HG03060 (cell line): Measurements from ENCODE around the gene NETO1.

Experiments used
- ATAC-seq: cut with Tn5 transposase; IDR thresholded peaks from one replicate; pipeline ENCODE4 v1.9.1; 2021; ENCODE audit warnings: low read depth, moderate number of reproducible peaks; ENCODE audit not compliant: unreplicated experiment

NETO1 gene

DNA sequence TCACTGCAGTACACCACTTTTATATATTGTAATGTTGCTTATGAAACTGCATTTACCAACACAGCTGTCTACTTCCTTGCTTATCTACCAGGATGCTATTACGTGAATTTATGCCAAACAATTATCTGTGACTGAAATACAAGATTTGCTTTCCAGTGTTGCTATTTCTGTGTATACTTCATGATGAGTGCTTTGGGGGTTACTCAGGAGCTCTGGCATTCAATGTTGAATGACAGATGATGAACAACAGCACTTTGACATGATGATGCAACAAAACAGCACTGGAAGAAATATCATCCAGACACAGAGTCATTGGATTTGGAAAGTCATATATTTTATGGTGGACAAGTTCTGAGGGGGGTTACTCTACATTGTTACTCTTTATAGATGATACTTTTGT lies 125.8 kb downstream of the NETO1 start:
- no peak for ATAC-seq

DNA sequence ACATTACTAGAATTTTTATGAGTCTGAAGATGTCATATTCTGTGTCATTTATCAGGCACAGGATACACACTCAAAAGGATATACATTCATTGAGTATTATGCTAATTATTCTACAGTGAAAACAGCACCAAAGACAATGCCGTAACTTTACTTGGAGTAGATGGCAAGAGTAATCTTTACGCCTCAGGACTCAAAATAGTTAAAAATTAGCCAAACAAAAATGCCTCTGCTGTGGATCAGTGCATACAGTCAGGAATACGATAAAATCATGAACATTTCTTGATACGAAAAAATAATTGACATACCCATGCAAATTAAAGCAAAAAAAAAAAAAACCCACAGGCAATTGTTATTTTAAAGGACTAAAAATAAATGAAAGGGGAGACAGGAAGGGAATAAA lies 129.7 kb downstream of the NETO1 start:
- no peak for ATAC-seq

DNA sequence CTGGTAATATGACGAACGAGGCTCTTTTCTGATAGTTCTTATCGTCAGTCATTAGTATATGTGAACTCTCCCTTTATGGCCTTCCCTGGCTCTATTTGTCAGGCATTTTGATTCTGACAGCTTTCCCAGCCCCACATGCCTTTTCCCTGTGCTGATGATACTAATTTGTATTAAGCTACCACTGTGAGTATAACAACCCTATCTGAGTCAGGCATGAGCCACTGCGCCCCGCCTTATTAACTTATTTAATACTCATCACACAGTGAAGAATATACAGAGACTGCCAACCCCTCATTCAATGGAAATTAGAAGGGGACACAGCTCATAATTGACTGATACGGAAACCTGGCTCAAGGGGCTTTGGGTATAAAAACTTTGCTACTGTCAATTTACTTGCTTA lies 140.0 kb downstream of the NETO1 start:
- no peak for ATAC-seq

DNA sequence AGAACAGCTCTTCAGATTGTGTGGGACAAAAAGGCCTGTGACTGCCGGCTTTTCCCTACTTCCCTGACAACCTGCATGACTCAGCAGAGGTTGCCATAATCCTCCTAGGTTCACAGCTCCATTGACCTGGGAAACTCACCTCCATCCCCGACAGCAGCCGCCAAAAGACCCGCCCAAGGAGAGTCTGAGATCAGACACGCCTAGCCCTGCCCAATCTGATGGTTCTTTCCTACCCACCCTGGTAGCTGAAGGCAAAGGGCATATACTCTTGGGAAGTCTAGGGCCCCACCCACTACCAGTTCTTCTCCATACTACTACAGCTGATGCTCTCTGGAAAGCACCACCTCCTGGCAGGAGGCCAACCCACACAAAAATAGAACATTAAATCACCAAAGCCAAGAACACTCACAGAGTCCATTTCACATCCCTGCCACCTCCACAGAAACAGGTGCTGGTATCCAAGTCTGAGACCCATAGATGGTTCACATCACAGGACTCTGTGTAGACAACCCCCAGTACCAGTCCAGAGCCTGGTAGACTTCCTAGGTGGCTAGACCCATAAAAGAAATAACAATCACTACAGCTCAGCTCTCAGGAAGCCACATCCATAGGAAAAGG lies 140.6 kb downstream of the NETO1 start:
- no peak for ATAC-seq

DNA sequence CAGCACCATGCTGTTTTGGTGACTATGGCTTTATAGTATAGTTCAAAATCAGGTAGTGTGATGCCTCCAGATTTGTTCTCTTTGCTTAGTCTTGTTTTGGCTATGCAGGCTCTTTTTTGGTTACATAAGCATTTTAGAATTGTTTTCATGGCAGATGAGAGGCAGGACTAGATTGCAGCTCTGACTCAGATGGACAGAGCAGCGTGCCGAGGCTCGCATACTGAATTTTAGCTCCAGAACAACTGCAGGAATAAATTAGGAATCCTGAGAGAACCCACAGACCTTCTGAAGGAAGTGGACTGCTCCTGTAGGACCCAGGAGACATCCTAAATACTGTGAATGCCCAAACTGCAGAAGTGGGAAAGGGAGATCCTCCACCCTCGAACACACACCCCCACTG lies 141.6 kb downstream of the NETO1 start:
- no peak for ATAC-seq

DNA sequence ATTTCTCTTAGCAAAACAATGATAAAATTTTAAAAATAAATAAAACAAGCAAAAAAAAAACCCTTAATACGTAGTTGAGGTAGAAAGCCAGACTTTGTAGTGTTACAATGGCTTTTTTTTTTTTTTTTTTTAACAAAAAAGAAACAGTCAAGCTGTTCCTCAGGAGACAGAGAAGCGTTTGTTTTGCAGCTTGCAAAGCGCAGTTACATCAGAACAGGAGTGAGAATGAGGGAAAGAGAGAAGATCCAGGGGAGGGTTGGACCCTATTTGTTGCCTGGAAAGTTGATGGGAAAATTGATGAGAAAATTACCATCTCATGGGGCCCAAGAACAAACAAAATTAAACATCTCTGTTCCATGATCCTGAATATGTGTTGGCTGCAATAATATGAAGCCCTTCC lies 146.5 kb downstream of the NETO1 start:
- ATAC-seq, result no peak

DNA sequence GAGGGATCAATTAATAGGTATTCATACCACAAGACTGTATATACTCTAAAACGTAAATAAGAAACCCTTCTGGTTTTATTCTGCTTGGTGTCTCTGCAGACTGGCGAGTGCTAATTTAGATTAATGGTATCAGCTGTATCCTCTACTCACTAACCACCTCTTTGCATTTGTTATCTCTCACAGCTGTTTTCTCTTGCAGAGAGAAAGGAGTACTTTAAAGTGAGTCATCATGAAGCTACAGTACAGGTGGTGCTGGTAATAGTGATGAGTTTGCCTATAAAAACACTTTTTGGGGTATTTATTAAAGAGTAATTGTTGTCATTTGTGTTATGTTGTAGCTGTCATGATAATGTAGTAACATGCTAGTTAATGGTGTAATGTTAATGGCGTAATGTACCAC lies 147.7 kb downstream of the NETO1 start:
- no peak for ATAC-seq

DNA sequence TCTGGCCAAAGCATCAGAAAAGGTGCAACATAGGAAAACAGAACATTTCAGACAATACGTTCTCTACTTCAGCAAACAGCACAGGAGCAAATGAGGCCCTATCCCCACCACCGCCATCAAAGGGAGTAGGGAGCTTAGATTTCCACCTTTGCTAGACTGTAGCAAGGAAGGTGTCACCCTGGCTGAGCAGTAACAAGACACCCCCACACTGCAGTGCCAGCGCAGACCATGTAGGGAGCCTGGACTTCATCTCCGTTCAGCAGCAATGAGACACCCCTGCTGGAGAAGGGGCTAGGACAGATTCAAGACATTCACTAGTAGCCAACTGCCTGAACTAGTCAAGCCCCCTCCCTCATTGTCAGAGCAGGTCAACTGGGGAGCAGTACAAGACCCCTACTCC lies 163.6 kb downstream of the NETO1 start:
- ATAC-seq, result no peak

DNA sequence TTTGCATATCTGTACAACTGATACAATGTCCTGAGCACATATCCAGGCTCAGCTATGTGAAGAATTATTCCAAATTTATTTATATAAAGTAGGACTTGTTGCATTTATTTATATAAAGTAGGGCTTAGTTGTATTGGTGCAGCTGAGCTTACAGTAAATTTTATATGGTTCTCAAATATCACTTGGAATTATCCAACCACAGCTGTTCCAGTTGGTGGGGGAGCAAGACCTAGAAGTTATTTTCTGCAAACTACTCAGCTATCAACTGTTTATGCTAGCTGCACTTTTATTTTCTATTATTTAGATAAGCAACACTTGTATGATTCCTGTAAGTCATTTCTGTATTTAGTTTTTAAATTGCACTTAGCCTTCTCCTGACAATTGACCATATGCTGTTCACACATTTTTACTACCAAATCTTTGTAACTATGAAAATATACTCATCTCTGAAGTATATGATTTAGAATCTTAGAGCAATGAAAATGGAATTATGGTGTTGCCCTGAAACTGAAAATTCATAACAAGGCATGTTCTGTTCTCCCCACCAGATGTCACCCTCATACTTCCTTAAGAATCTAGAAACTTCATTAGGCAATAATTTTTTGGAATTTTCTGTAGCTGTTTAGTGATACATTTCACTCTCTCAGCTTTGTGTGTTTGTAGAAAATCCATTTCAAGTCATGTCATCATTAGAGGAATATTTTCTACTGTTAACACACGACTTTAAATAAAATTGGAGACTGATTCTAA lies 166.7 kb downstream of the NETO1 start:
- ATAC-seq, result no peak

DNA sequence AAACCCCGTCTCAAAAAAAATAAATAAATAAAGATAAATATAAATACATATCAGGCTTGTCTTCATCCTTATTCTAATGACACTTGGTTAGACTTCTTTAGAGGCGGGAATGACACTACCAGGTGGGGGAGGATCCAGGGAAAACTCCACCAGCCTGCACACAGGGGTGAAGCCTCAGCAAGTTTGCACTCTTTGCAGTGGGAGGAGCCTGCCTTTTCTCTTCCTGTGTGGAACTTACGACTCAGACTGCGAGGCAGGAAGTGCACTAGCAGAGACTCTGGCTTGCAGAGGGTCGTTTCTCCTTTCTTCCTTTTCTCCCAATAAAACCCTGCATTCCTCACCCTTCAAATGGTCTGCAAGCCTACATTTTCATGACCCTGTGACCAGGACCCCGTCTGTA lies 170.1 kb downstream of the NETO1 start:
- no peak for ATAC-seq

DNA sequence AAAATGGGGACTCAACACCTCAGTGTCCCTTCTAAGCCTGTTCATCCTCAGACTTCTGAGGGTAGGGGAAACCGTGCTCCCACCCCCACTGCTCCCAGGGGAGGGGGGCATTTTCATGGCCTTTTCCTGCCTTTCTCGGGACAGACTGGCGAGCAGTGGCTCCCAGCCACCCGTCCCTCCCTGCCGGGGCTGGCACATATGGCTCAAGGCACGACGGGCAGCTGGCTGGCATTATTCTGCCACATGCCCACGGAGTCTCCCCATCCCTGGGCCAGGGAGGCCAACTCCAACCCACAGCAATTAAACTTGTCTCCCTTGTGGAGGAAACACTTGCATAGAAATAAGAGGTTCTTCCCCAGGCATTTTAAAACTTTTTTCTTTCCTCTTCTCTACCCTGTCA lies 175.2 kb downstream of the NETO1 start:
- no peak for ATAC-seq
